CD4-positive, alpha-beta T cell treated with Interleukin-17A for 1 hour (primary cell): ENCODE data around the gene CPNE8.

Experiments
- DNase-seq: peaks from one replicate; pipeline ENCODE4 v3.0.0-alpha.2; 2020

CPNE8 gene

DNA sequence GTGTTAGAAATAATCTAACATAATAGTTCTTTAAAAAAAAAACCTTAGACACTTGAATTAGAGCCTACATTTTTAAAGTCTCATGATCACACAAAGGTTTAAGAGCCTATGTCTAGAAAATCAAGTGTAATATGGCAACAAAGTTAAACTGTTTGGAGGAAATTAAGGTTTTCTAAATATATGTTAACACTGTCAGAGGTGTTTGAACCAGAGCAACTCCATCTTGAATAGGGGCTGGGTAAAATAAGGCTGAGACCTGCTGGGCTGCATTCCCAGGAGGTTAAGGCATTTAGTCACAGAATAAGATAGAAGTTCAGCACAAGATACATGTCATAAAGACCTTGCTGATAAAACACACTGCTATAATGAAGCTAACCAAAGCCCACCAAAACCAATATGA lies 12.4 kb downstream of the CPNE8 start:
- DNase-seq: no peak

DNA sequence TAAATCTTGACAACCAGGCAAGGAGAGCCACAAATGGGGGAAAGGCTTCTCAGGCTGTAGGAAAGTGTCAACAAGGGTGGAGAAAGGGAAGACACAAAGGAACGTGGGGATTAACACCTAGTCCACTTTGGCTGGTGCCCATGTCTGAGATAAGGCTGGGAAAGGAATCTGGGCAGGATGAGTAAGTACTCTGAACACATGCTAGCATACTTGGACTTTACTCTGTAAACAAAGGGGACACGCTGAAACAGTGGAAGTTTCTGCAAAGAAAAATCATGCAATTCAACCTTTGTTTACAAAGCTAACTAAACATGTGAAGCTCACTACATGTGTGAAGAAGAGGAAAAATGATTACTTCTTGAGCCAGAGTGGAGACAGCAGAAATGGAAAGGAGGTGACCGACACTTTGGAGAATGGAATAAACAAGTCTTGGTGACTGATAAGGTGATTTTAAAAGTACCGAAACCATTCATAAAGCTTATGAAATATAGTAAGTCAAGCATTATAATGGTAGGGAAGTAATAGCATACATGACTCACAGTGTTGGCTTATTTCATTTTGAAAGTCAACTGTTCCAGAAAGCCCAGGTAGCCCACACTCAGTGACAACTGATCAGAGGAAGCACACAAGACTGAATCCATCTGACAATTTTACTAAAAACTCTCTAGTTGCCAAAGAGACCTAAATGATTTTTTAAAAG lies 13.2 kb downstream of the CPNE8 start:
- DNase-seq: no peak

DNA sequence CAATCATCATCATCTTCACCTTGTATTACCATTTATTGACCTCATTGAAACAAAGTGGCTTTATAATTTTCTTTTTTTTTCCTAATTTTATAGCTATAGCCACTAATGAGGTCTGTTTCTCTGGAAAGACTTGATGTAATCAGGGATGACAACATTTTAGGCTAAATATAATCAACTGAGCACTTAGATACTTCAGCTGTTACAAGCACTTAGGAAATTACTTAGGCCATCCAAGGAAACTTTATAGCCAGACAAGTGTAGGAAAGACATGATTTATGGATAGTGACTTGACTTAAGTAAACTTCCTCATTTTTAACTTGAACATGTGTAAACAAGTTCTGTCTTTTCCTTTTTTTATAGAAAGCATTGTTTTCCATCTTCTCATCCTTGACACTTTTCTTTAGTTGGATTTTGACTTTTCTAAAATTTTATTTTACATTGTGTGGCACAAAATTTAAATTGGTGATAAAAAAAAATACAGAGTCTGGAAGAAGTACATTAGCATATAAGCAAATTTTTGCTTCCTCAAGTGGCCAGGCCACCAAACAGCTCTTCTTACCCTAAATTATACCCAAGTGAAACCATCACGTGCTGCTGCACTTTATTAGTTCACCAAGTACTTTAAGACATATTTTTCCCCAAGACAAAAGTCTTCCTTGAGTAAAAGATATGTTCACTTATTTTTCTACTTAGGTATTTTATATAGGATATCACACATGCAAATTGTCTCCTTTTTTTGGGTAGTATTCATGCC lies 15.1 kb downstream of the CPNE8 start:
- DNase-seq: no peak

- DNase-seq: no peak
Observed at GRCh38 chr12:38889297-38889815, 16.0 kb downstream of the CPNE8 start.

DNA sequence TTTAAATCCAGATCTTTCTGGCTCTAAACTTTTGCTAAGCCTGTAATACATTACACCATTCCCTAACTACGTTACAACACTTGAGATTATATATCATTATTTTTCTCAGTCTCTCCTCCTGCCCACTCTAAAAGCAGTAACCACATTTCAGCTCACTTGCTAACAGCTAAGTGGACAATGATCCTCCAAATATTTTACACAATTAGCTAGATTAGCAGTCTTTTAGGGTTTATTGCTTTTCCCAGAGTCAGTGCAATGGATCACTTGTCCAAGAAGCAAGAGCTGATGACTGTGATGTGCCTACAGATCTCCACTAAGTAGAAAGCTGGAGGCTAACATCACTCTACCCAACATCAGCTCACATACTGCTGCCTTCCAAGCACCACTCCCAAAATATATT lies 17.6 kb downstream of the CPNE8 start:
- no peak for DNase-seq

DNA sequence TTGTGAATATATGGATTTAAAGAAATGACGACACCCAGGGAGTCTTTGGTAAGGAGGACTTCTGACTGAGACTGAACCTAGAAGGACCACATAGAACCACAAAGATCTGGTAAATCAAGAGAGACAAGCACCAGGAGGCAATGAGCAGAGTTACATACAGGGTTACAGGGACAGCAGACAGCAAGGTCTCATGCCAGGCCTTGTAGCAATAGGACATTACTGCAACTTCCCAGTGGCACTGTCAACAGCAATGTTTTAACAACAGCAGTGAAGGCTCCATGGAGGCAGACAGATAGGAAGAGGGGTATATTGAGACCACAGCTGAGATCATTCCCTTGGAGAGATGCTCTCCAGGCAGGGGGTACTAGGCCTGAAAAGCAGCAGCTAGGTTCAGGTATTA lies 18.5 kb downstream of the CPNE8 start:
- no peak for DNase-seq

DNA sequence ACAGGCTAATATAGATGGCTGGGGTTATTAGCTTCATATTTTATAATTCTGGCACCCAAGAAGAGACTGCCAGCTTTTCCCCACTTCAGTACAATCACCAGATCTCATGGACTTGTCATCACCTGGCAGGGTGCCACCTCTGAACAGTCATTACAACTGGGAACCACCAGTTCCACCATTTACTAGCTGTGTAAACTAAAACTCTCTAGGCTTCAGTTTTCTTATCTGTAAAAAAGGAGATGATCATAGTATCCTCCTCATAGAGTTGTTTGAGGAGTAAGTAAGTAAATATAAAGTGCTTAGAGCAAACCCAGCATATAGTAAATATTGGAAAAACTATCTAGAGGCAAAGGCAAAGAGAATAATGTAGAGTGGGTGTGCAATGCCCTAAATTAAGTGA lies 19.3 kb downstream of the CPNE8 start:
- DNase-seq: no peak

GRCh38 chr12:38884666-38885065 lies 20.7 kb downstream of the CPNE8 start:
- no peak for DNase-seq

DNA sequence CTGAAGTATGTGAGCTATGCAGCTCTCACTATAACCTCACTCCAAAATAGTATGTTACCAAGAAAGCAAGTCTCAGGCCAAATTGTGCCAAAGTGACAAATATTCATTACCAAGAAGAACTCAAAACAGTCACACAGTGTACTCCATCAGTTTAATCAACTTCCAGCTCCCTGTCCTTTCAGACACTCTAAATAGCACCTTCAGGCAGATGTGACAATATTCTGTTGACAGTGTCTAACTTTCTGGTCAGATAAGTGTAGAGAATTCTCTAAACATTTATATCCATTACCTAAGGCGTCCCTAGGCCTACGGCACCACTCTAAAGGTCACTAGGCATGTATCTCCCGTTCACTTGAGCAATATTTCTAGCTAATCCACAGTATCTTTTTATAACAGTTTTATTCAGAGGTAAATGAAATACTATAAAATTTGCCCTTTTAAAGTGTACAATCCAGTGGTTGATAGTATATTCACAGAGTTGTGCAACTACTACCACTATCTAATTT lies 21.7 kb downstream of the CPNE8 start:
- no peak for DNase-seq

DNA sequence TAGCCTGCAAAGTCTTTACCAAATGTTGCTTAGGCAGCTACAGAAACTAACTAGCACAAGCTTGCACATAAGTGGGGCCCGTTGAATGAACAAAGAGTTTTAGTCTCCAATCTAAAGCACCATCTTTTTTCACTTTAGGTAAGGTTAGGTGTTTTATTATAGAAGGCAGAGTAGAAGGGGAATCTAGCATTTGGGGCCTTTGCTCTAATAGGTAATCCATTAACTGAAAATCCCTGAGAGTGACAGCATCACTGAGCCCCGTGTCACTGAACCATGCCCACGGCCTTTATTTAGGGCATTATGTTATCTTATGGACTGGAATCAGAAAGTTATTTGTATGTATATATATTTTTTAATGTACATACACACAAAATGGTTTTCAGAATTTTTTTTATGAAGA lies 25.1 kb downstream of the CPNE8 start:
- no peak for DNase-seq

DNA sequence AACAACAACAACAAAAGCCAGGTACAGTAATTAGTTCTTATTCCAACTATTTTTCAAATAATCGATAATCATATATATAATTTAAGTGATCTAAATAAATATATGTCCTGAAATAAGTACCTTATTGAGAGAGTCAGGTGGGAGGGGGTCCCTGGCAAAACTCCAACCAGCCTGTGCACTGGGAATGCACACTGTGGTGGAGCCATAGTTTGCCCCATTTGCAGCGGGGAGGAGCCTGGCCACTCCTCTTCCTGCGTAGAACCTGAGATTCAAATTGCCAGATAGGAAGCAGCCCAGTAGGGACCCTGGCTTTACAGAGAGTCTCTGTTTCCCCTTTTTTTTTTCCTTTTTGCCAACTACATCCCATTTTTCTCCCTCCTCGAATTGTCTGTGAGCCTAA lies 26.4 kb downstream of the CPNE8 start:
- no peak for DNase-seq

DNA sequence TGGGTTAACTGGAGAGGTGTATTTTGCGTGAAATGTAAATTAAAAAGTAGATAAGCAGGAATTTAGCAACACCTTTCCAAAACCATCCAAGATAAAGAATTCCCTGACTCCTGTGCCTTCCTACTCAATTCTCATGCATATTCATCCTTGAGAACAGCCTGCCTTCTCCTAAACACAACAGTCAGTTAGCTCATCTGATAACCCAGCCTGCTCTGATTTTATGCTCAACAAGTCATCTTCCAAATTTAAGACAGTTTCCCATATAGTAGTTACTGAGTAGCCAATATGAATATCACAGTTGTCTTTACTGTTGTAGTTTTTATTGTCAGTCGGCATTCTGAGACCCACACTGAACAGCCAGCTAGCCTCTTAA lies 27.1 kb downstream of the CPNE8 start:
- DNase-seq: no peak

DNA sequence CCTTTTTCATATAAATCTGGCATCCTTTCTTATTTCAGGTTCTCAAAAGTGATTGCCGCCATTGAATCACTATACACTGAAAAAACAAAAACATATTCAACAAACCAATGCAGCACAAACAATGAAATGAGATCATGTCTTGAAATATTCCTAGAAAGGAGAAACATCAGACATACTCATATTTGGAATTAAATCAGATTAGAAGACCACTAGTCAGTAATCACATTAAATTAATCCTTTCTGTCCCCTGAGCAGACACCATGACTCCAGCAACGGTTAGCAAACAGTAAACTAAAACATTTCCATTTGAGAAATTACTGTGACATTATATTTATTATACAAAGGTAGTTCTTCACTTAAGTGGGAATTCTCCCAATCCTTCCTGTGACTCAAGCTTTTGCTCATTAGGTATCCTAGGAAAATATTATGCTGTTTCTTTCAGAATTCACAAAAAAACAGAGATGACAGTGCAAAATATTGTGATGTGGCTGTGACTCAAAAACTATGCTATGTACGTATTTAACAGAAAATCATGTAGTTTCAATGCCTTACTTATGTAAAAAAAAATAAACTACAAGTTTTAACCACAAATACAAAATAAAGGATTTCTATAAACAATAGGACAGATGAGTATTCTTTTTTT lies 29.7 kb downstream of the CPNE8 start:
- DNase-seq: no peak

GRCh38 chr12:38872561-38872960 lies 32.8 kb downstream of the CPNE8 start:
- DNase-seq: no peak

- DNase-seq: no peak
Observed at GRCh38 chr12:38872156-38872555, 33.2 kb downstream of the CPNE8 start.

GRCh38 chr12:38869036-38869435 lies 36.4 kb downstream of the CPNE8 start:
- DNase-seq: no peak

GRCh38 chr12:38850461-38850860 lies 54.9 kb downstream of the CPNE8 start:
- no peak for DNase-seq

GRCh38 chr12:38847247-38847646 lies 58.1 kb downstream of the CPNE8 start:
- no peak for DNase-seq

DNA sequence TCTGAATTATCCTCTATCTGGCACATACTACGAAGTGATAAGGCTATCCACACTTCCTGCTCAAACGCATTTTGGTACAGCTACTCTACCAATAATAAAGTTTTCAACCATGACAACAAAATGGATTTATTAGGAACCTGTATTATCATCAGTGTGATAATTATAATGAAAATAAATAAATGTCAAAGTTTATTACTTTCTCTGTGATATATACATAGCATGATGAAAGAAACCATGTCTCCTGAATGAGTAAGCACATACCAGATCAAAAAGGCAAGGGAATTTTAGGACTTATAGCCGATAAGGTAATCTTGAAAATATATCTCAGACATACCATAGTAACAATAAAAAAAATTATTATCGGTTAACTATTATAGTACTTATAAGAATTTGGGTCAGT lies 61.1 kb downstream of the CPNE8 start:
- no peak for DNase-seq

DNA sequence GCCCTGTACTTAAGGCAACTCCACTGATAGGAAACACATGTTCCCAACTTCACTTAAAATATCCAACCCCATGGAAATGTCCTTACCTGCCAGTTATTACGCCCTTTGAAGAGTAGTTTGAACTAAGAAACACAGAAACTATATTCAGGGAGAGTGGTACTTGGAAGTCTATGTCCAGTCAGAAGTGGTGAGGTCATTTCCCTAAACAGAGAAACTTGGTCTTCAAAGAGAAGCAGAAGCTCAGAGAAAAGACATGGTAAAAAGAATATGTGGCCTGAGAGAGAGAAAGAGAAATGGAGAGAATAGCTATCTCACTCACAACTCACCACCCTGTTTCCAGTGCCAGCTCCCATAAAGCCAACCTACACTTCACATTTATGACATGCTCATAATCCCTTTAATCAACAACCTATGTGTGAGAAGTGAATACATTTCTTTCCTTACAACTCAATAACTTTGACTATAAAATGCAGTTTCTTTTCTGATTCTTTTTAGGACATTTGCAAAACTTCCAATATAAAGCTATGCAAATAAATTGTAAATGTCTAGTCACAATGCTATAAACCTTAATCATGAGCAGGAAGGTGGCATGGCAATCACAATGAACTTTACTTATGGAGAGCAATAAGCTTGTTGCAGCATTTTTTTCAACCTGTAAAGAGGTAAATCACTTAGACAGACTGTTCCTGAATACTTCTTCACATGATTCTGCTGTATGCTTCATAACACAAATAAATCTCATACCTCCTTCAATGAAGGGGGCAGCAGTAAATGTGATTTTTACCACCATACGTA lies 67.1 kb downstream of the CPNE8 start:
- DNase-seq: no peak

GRCh38 chr12:38831715-38832114 lies 73.7 kb downstream of the CPNE8 start:
- no peak for DNase-seq

DNA sequence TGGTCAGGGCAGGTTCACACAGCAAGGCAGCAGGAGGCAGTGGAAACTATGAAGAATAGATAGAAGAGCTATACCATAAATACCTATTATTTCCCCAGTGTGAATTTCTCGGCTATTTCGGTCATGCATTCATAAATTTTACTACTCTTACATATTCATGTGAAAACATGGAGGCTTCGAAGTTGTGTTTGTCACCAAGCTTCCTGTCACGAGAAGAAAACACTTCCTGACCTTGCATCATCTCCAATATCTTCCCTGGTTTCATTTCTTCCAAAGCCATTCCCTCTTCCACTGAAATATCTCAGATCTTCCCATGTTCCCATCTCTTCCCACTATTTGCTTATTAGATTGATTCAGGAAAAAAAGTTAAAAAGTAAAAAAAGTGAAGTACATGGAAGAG lies 80.4 kb downstream of the CPNE8 start:
- no peak for DNase-seq

- no peak for DNase-seq
Observed at GRCh38 chr12:38823738-38824137, 81.7 kb downstream of the CPNE8 start.
